ENCODE results near the gene PPIA. TPM values are rescaled to one million over a fixed set of nuclear protein-coding genes. Genes with fewer than 3 reads are reported as not detected.

Gene PPIA
- 1,000 to 10,000 TPM; 2,032 to 2,102 TPM for total RNA-seq

DNA sequence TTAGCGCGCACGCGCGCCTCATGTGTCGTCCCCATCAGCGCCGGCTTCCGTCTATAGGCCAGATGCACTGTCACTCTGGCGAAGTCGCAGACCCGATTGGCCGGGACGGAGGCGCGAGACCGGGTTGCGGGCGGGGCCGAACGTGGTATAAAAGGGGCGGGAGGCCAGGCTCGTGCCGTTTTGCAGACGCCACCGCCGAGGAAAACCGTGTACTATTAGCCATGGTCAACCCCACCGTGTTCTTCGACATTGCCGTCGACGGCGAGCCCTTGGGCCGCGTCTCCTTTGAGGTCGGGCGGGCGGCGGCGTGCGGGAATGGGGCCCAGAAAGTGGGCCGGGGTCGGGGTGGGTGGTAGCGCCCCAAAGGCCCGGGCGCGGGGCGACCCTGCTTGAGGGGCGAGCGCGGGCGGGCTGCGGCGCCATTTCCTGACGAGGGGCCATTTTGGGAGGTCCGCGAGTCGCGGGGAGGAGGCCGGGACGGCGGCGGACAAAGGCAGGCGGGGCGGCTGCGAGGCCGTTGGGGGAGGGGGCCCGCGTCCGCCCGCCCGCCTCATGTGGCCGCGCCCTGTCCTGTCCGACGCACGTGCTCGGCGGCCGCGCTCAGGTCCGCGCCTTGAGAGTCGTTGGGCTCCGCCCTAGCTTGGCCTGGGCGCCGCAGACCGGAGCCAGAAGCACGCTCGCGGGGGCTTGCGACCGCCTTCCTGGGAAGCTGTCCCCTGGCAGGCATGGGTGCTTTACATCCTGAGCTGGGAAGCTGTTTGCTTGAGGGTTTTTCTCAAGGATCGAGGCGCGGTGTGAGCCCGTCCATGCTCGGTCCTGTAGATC is at the start of gene PPIA:
Gene PPIA (plus strand): TSS at position 178 of the 825 bp plus-strand sequence. CDS start 44 bp downstream, at position 222.
- Mint-ChIP-seq H3K27ac (peak within 1 kb of the TSS; percentile 93), H3K27me3 (no peaks in the 10 kb centered on the region), H3K4me3 (peak within 1 kb of the TSS; percentile 81), H3K36me3 (ENCODE audit: low read depth) (peaks cover 43% of the 10 kb centered on the region), H3K9me3 (no peaks in the 10 kb centered on the region), H3K4me1 (peaks cover 40% of the 10 kb centered on the region)
- peak; percentile 99 for DNase-seq
- CTCF ChIA-PET: interaction anchor here (0.6 to 1.9 kb wide), 4 partner anchors 85 to 223 kb away, joined by 3 to 5 read pairs (median 4); partner anchors contain the start of genes DDX56 and OGDH
- POLR2A ChIA-PET: interaction anchor here (0.7 to 3.5 kb wide), 26 partner anchors 9 to 307 kb away, joined by 3 to 122 read pairs (median 5); partner anchors contain the start of genes DDX56, H2AZ2, NUDCD3 and OGDH

DNA sequence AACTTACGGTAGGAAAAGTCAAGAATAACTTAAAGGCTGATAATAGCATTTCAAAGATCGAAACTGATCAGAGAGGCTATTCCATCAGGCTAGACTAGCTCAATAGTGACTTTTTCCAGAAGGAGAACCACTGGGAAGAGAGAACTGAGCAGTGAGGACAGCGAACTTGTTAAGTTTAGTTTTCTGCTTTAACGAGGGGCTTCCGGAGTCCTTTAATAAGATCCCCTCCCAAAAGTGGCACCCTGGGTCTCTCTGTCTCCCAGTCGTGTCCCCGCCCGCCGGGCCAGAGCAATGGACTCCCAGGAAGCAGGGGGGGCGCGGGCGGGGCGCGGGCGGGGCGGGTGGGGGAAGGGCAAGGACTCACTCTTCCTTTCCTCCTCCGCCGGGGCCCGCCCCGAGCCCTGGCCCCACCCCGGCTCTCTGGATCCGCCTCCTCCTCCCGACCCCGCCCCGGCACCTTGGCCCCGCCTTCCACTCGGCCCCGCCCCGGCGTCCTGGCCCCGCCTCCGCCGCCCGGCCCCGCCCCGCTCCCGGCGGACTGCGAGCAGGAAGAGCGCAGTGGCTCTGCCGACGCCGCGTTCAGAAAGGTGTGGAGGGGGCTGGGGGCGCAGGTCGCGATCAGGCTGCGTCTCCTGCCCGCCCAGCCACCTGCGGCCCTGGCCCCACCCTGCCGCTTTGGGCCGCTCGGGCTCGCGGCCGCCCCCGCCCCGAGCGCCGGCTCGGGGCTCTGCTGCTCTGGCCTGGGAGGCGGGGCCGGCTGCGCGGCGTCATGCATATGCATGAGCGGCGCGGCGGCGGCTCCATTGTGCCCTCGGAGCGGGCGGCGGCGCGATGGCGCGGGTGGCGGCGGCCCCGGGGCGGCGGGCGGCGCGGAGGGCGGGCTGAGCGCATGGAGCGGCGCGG is 48.2 kb upstream of the PPIA start, which contains the start of gene ZMIZ2:
Gene ZMIZ2 (plus strand): TSS at position 803 of the 903 bp plus-strand sequence. CDS start 7,403 bp downstream, outside the sequence.
- Mint-ChIP-seq H3K9me3 (no peaks in the 10 kb centered on the region), H3K4me3 (peak within 1 kb of the TSS; percentile 84), H3K36me3 (ENCODE audit: low read depth) (peaks cover 19% of the 10 kb centered on the region), H3K4me1 (peaks cover 43% of the 10 kb centered on the region), H3K27ac (peak within 1 kb of the TSS; percentile 66), H3K27me3 (no peaks in the 10 kb centered on the region)
- ChIA-PET CTCF (interaction anchor here (0.7 kb wide), 1 partner anchor 257 kb away, joined by 4 read pairs; no protein-coding TSS in a partner anchor), POLR2A (interaction anchor here (0.7 to 3.5 kb wide), 18 partner anchors 7 to 166 kb away, joined by 3 to 24 read pairs (median 4); partner anchors contain the start of genes H2AZ2, PPIA, PURB and TMED4)
- DNase-seq: peak; percentile 92

DNA sequence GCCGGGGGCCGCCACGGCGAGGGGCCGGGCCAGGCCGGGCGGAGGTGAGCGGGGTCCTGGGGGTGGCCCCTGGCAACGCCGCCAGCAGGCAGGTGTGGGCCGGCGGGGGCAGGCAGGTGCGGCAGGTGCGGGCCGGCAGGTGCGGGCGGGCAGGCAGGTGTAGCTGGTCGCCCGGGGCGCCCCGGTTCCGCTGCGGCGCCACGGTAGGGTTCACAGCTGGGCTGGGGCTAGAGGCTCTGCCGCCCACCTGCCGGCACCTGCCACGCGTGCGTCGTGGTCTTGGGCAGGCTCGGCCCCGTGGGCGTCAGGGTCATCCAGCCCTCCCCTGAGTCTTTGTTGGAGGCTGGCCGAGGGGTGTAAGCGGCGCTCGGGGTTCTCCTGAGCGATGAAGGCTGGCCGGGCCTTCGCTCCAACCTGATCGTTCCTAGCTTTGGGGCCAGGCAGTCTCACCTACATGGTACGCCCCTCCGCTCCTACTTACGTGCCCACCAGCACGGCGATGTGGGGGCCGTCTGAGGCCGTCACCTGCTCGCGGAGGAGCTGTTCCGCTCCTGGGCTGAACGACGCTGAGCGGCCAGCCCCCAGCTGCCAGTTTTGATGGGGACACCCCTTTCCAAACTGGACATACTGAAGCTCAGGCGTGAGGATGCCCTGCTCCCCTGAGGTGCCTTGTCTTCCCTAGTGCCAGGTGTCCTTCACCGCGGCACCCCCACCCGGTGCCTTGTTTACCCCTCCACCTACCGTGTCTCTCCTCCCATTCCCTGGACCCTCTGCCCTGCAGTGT is 47.3 kb upstream of the PPIA start:
- Mint-ChIP-seq H3K4me3 (peak overlapping the region; percentile 84), H3K36me3 (ENCODE audit: low read depth) (peaks cover 19% of the 10 kb centered on the region), H3K27me3 (no peaks in the 10 kb centered on the region), H3K27ac (peak overlapping the region; percentile 66), H3K9me3 (no peaks in the 10 kb centered on the region), H3K4me1 (peaks cover 44% of the 10 kb centered on the region)
- ChIA-PET CTCF (interaction anchor here (2.6 kb wide), 1 partner anchor 49 kb away, joined by 8 read pairs; no protein-coding TSS in a partner anchor), POLR2A (interaction anchor here (0.7 to 3.5 kb wide), 16 partner anchors 13 to 166 kb away, joined by 3 to 27 read pairs (median 9); partner anchors contain the start of genes H2AZ2, OGDH, PPIA and PURB)
- DNase-seq: peak; percentile 22

DNA sequence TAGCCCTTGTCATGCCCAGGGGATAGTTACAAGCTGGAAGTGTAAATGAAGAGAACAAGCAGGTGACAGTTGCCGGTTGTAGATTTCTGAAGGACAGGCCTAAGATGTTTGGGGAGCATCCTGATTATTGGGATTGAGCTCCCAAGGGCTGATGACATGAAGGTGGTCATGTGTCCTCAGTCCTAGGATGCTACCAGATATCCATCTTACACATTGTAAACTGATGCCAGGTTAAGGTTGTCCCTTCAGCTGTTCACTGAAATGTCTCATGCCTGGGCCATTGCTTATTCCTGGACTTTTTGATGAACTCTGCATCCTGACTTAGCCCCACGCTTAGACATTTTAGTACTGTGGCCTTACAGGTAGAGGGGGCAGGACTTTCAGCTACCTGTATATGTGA is 46.5 kb upstream of the PPIA start:
- peak overlapping the region; percentile 66 for H3K27ac Mint-ChIP-seq
- ChIA-PET POLR2A (interaction anchor here (0.7 to 3.5 kb wide), 20 partner anchors 11 to 229 kb away, joined by 3 to 27 read pairs (median 6); partner anchors contain the start of genes DDX56, H2AZ2, OGDH and PPIA), CTCF (interaction anchor here (1.3 to 2.6 kb wide), 2 partner anchors 48 to 51 kb away, joined by 6 to 8 read pairs; no protein-coding TSS in a partner anchor)
- H3K4me3 Mint-ChIP-seq: peak overlapping the region; percentile 84
- H3K27me3 Mint-ChIP-seq: no peaks in the 10 kb centered on the region
- peaks cover 50% of the 10 kb centered on the region for H3K4me1 Mint-ChIP-seq
- H3K9me3 Mint-ChIP-seq: no peaks in the 10 kb centered on the region
- no peak for DNase-seq
- H3K36me3 Mint-ChIP-seq (ENCODE audit: low read depth): peaks cover 19% of the 10 kb centered on the region

DNA sequence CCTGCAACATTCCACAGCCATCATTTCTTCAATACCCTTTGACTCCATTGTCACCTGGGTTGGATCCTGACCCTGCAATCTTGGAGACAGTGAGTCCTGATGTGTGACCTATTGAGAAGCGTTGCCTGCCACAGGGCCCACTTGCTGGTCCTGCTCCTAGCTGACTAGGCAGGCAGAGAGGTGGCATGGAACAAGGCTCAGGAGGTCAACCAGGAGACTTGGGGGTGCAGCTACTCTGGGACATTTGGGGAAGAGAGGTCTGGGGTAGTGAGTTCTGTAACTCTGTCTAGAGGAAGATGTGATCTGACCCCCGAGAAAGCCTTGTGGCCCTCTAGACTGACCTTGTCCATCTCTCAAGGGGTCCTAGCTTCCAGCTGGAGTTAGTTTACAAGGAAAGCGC is 46.1 kb upstream of the PPIA start:
- Mint-ChIP-seq H3K36me3 (ENCODE audit: low read depth) (peaks cover 19% of the 10 kb centered on the region), H3K9me3 (no peaks in the 10 kb centered on the region), H3K27me3 (no peaks in the 10 kb centered on the region), H3K27ac (peak overlapping the region; percentile 66), H3K4me3 (peak overlapping the region; percentile 84), H3K4me1 (peaks cover 52% of the 10 kb centered on the region)
- CTCF ChIA-PET: interaction anchor here (1.3 to 2.6 kb wide), 2 partner anchors 48 to 51 kb away, joined by 6 to 8 read pairs; no protein-coding TSS in a partner anchor
- DNase-seq: no peak
- POLR2A ChIA-PET: interaction anchor here (0.7 to 3.5 kb wide), 20 partner anchors 11 to 229 kb away, joined by 3 to 27 read pairs (median 6); partner anchors contain the start of genes DDX56, H2AZ2, OGDH and PPIA

DNA sequence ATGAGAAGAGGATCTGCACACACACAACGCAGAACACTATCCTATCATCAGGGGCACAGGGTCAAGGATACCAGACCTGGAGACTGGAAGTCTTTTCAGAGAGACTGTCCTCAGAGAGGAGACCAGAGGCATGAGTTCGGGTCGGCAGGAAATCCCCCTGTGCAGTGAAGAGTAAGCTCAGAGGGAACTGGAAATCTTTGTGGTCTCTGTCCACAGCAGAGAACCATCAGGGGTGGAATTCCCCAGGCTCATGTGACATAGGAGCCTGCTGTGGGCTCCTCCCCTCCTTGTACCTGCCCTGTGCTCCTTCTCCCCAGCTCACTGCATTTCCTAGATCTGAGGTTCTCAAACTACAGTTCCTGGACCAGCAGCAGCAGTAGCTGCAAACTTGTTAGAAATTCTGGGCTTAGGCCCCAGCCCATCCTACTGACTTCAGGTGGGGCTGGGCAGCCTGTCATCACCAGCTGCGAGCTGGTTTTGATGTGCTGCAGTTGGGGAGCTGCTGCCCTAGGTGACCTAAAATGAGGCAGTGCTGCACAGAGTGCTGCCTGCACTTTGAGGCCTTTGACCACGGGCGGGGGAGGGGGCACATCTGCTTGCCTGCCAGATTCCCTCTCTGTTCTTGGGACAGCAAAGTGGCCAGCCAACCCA is 45.4 kb upstream of the PPIA start:
- POLR2A ChIA-PET: interaction anchor here (0.9 to 3.2 kb wide), 13 partner anchors 10 to 228 kb away, joined by 3 to 27 read pairs (median 6); partner anchors contain the start of genes DDX56, H2AZ2, OGDH and PPIA
- peak; percentile 54 for DNase-seq
- CTCF ChIA-PET: interaction anchor here (0.8 to 2.6 kb wide), 3 partner anchors 47 to 80 kb away, joined by 4 to 8 read pairs (median 6); no protein-coding TSS in a partner anchor
- peak overlapping the region; percentile 66 for H3K27ac Mint-ChIP-seq
- H3K4me3 Mint-ChIP-seq: peak overlapping the region; percentile 84
- no peaks in the 10 kb centered on the region for H3K9me3 Mint-ChIP-seq
- H3K27me3 Mint-ChIP-seq: no peaks in the 10 kb centered on the region
- peaks cover 52% of the 10 kb centered on the region for H3K4me1 Mint-ChIP-seq
- H3K36me3 Mint-ChIP-seq (ENCODE audit: low read depth): peaks cover 19% of the 10 kb centered on the region

DNA sequence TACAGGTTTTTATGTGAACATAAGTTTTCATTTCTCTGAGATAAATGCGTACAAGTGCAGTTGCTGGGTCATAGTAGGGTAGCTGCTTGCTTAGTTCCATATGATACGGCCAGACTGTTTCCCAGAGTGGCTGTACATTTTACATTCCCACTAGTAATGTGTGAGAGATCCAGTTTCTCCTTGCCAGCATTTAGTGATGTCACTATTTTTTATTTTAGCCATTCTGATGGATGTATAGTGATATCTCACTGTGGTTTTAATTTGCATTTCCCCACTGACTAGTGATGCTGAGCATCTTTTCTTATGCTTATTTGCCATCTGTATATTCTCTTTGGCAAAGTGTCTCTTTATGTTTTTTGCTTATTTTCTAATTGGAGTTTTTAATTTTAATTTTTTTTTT is 43.7 kb upstream of the PPIA start:
- Mint-ChIP-seq H3K27me3 (no peaks in the 10 kb centered on the region), H3K4me3 (no peak overlapping the region), H3K36me3 (ENCODE audit: low read depth) (peaks cover 22% of the 10 kb centered on the region), H3K9me3 (no peaks in the 10 kb centered on the region), H3K27ac (no peak overlapping the region), H3K4me1 (peaks cover 44% of the 10 kb centered on the region)
- DNase-seq: no peak
- POLR2A ChIA-PET: interaction anchor here (1.2 kb wide), 1 partner anchor 94 kb away, joined by 5 read pairs; no protein-coding TSS in a partner anchor
- CTCF ChIA-PET: no interaction called here

DNA sequence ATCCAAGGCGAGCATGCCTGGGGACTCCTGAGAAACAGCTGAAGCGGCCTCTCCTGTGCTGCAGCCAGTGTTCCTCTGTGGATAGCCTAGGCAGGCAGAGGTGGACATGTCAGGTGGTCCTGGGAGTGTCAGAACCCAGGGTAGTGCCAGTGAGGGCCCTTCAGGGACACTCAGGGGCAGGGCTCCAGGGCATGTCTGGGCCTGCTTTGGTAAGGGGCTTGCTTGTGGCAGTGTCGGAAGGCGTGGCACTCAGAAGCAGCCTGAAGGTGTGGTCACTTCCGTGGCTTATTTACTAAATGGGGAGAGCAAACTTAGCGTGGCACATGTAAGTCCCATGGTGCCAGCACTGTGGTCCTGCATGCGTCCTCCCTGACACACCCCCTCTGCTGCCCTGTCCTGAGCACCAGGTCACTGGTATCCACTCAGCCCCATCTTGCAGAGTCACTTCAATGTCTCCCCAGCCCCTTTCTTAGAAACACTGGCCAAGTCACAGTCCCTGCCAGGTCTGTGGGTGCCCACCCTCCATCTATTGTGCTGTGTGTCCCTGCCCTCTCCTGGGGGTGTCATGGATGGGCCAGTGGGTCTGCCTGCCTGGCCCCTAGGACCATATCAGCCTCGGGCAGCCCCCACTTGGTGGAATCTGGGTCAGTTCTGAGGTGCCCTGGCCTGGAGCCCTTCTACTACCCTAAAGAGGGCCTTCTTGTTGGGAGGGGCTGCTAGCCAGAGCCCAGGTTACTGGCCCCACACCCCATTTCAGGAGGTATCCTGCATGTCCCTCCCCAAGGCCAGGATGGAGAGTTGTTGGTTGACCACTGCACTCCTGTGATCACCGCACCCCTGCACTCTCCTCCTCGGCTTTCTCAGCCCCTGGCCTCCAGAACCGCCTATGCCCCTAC is 41.4 kb upstream of the PPIA start:
- no peaks in the 10 kb centered on the region for H3K27me3 Mint-ChIP-seq
- no peaks in the 10 kb centered on the region for H3K9me3 Mint-ChIP-seq
- H3K4me3 Mint-ChIP-seq: no peak overlapping the region
- H3K4me1 Mint-ChIP-seq: peaks cover 34% of the 10 kb centered on the region
- POLR2A ChIA-PET: interaction anchor here (0.9 kb wide), 1 partner anchor 7 kb away, joined by 3 read pairs; no protein-coding TSS in a partner anchor
- CTCF ChIA-PET: no interaction called here
- H3K36me3 Mint-ChIP-seq (ENCODE audit: low read depth): peaks cover 24% of the 10 kb centered on the region
- peak overlapping the region; percentile 56 for H3K27ac Mint-ChIP-seq
- DNase-seq: no peak

DNA sequence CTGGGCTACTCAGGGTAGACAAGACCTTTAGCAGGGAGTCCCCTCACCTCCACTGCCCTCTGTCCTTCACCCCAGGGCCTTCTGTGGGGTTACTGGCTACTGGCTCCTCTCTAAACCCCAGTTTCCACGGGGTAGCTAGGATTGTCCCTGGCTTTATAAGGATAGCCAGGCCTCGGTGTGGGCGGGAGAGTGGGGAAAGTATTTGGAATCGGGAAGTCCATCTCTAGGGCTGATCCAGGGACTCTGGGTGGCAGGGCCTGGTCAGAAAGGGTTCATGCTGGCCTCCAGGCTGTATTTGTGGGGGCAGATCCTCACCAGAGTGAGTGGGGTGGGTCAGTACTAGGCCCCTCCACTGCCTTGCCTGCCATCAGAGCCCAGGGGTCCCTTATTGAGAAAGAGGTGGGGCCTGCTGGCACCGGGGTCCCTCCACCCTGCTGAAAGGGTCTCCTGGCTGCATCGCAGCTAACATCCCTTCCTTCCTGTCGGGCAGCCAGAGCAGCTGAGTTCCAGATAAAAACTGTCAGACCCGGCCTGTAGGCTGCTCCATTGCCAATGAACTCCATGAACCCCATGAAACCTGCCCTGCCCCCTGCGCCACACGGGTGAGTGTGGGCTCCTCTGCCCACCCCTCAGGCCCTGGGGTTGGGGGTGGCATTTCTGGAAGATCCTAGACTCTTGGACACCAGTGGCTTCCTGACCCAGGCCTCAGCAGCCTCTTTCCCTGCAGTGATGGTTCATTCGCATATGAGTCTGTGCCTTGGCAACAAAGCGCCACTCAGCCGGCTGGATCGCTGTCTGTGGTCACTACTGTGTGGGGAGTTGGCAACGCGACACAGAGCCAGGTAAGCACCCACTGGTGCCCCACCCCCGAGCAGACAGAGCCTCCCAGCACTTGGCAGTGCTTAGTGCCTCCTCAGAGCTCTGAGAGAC is 40.5 kb upstream of the PPIA start:
- Mint-ChIP-seq H3K27me3 (no peaks in the 10 kb centered on the region), H3K27ac (no peak overlapping the region), H3K4me3 (no peak overlapping the region), H3K9me3 (no peaks in the 10 kb centered on the region), H3K36me3 (ENCODE audit: low read depth) (peaks cover 21% of the 10 kb centered on the region), H3K4me1 (peaks cover 24% of the 10 kb centered on the region)
- DNase-seq: no peak
- POLR2A ChIA-PET: interaction anchor here (0.9 to 1.6 kb wide), 2 partner anchors 8 to 39 kb away, joined by 3 to 4 read pairs; no protein-coding TSS in a partner anchor
- CTCF ChIA-PET: no interaction called here
